RCC 7860 (cell line): ENCODE measurements around the gene CLCN6.
"Not testable (repeated sequence)": the region's sequence is repeated elsewhere in the genome, so short reads cannot be mapped to it uniquely, and the experiment has no call there.

ENCODE experiments used
- DNase-seq: peaks from one replicate; pipeline ENCODE4 v3.0.0-alpha.2; 2015; ENCODE audit warnings: low spot score
- FAIRE-seq: peaks from 2 replicates; lab custom pipeline; 2012; peaks lifted over from hg19 to GRCh38; lab: Jason Lieb, UNC

The CLCN6 gene

DNA sequence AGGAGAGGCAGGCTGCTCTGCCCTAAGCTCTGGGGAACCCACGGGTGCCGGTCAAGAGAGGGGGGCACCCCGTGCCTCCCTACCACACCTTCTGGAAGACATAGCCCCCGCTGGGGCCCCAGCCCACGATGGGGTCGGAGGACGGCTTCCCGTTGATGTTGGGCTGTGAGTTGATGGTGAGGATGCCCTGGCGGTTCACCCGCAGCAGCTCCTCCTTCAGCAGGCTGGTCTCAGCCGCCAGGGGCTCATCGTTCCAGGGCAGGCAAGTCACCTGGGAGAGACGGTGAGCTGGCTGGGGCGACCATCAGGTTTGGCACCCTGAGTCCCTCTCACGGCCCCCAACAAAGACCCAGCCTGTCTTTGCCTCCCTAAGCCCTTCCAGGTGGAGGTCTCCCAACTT is 12.2 kb upstream of the CLCN6 start:
- FAIRE-seq (no peak), DNase-seq (no peak)

DNA sequence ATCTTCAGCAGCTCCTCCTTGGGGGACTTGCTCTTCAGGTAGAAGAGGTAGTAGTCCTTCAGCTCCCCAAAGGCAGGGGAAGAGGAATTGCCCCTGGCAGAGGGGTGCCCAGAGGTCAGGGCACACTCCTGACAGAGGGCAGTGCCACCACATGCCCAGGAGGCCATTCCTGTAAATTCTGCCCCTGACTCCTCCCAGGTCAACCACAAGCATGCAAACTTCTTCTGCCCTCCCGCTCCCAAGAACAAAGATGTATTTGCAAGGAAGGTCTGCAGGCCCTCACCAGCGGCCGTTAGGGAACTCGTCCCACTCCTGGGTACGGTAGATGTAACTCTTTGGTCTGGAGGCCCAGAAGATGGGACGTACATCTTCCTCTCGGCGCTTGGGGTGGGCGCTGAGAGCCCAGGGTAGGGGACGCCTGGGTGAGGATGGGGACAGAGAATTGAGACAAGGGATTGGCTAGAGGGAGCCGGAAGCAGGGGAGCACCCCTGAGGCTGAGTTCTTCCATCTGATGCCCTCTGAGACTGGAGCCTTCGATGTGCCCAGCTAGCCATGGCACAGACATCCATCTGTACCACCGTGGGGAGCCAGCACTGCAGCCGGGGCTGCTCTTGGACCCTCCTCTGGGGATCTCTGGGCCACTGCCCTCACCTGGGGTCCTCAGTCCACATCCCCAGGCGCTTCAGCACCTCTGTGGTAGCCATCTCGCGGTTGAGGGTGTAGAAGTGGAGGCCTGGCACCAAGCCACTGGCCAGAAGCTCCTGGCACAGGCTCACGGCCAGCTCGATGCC is 11.3 kb upstream of the CLCN6 start:
- DNase-seq (no peak), FAIRE-seq (no peak)

DNA sequence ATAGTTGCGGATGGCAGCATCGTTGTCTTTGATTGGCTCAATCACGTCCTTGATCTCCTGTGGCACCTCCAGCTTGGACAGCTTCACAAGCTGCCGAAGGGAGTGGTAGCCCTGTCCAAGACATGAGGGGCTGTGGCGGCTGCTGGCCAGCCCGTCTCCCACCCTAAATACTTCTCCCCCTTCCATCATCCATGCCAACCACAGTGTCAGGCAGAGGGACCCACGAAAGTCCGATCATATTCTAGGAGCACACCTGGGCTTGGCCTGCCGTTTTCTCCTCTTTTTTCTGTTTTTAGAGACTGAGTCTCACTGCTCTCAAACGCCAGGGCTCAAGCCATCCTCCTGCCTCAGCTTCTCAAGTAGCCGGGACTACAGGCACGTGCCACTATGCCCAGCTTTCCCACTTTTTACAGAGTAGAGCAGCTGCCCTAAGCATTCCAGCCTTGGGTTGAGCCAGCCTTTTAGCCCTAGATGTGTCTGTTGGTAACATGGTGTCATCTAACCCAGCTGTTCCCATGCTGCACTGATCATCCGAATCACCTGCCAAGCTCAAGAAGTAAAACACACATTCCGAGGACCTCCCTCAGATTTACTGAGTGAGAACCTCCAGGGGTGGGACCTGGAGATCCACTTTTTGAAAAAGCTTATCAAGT is 10.6 kb upstream of the CLCN6 start:
- no peak for FAIRE-seq
- DNase-seq, result no peak

DNA sequence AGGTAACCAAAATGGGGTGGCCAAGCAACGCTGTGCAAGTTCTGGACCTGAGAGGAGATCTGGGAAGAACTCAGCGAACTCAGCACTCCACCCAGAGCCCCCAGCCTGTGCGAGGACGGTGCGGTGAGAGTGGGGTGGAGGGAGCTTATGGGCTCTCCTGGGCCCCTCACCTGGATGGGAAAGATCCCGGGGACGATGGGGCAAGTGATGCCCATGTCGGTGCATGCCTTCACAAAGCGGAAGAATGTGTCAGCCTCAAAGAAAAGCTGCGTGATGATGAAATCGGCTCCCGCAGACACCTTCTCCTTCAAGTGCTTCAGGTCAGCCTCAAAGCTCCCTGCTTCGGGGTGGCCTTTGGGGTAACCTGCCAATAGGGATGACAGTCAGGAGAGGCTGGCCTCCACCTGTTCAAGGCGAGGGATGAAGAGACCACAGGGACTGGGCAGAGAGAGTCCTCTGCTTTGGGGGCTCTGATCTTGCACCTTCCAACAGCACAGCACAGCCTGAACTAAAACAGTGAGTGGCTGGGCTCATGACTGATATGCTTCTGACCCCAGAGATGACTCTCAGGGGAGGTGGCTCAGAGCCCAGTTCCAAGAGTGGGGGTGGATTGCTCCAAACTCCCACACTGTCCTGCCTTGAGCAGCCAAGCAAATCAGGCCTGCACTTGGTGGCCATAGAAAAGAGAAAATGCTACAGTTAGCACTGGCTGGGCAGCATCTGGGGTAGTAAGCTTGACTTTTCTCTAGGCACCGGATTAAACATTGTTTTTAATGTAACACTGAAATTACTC is 9.8 kb upstream of the CLCN6 start:
- DNase-seq (peak; percentile 92), FAIRE-seq (peak; percentile 97)

DNA sequence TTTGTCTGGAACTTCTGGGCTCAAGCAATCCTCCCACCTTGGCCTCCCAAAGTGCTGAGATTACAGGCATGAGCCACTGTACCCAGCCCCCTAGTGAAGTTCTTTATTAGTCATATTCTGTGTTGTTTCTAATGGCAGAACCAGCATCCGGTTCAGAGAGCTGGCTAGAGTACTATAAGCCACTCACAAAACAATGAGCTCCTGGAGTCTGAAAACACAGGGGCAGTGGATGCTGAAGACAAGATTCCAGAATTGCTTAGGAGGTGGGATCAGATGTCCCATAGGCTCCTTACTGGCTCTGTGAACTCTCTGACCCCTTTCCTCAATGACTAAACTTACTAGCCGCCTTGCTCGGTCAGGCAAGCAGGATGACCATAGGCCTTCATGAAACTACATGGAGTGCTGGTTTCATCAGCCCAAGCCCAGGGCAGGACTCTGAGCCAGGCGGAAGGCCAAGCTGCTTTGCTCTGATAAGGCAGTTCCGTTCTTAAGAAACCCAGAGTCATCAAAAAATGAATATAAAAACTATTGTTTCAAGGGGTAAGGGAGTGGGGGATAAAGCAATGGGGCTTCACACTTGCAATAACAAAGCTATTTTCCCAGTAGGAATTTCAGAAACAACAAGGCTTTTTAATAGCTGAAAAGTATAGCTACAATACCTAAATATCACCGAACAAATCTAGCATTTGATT is 8.3 kb upstream of the CLCN6 start:
- peak; percentile 98 for DNase-seq
- FAIRE-seq, result peak; percentile 97

DNA sequence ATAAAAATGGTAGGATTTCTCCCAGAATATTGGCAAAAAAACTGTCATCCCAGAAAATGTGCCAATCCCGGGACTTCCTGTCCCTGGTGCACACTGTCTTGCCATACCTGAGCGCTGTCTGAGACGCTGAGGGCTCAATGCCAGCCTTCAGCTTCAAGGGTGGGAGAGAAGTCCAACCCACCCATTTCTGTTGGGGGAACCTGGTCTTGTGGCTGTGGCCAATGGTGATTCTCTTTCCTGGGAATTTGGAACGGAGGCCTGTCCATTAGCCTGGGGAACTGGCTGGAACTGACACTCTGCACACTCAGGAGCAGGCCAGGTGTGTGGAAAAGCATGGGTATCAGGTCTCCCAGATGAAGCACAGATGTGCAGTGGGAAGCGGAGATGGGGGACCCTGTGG is 6.9 kb upstream of the CLCN6 start:
- FAIRE-seq (no peak), DNase-seq (no peak)

DNA sequence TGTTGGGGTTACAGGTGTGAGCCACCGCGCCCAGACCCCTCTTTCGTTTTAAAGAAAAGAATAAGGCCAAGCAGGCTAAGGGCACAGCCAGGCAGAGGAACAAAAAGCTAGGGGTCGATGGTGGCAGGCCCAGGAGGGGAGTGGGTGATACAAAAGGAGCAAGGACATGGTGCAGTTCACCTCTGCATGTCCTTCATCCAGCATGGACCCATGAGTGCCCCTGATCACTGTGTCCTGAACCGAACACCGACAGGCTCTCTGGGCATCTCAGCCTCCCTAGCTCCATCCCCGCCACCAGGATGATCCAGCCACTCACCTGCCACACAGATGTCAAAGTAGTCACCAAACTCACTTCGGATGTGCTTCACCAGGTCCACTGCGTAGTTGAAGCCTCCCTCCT is 6.1 kb upstream of the CLCN6 start:
- DNase-seq (no peak), FAIRE-seq (no peak)

DNA sequence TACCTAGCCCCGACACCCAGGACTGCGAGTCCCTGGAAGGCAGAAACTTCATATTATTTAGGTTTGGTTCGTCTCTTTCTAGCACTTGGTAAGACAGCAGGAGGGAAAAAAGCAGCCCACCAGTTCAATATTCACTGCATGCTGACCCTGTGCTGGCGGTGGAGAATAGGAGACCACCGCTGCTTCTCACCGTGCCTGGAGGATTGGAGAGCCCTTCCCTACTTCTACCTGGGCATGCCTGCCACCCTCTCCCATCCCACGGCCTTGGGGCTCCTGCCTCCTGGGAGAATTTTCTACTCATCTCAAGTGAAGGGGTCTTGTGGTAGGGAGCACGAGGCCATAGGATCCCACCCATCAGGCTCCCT is 5.6 kb upstream of the CLCN6 start:
- DNase-seq (no peak), FAIRE-seq (no peak)

DNA sequence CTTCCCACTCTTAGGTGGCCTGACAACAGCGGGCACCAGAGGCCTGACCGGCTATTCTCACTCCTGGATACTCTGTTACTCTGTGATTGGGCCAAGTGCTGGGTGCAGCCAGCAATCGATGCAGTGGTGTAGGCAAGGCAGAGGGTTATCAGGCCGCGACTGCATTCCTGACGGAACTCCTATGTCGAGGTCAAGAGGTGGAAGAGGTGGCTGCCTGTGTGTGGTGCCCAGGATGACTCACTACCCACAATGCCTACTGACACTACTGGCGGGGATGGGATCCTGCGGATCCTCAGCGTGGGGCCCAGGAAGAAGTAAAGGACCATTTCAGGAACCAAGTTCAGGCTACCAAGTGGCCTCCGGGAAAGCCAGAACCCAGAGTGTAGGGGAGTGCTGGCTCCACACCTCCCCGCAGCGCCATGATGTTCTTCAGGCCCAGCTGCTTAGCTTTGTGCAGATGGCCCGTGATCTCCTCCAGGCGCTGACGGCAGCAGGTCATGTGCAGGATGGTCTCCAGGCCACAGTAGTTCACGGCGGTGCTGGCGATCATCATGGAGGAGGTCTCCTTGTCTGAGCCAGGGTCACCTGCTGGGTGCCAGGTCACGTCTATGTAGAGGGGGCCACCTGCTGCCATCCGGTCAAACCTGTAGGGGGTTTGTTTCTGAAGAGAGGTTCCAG is 5.1 kb upstream of the CLCN6 start:
- DNase-seq (peak; percentile 91), FAIRE-seq (peak; percentile 93)

DNA sequence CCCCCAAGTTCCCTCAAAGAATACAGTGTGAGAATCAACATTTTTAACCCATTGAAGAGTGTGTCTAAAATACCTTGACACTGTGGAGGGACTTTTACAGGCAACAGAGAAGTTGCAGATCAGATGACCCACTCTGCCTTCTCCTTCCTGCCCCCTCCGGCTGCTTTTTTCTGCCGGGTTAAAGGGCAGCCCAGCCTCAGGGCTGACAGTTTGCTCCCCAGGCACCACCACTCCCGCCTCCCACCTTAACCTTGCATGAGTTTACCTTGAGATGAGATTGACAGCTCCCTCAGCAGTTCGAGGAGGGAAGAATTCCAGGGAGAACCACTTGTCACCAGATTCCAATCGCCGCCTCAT is 3.4 kb upstream of the CLCN6 start:
- FAIRE-seq, result no peak
- DNase-seq, result no peak

DNA sequence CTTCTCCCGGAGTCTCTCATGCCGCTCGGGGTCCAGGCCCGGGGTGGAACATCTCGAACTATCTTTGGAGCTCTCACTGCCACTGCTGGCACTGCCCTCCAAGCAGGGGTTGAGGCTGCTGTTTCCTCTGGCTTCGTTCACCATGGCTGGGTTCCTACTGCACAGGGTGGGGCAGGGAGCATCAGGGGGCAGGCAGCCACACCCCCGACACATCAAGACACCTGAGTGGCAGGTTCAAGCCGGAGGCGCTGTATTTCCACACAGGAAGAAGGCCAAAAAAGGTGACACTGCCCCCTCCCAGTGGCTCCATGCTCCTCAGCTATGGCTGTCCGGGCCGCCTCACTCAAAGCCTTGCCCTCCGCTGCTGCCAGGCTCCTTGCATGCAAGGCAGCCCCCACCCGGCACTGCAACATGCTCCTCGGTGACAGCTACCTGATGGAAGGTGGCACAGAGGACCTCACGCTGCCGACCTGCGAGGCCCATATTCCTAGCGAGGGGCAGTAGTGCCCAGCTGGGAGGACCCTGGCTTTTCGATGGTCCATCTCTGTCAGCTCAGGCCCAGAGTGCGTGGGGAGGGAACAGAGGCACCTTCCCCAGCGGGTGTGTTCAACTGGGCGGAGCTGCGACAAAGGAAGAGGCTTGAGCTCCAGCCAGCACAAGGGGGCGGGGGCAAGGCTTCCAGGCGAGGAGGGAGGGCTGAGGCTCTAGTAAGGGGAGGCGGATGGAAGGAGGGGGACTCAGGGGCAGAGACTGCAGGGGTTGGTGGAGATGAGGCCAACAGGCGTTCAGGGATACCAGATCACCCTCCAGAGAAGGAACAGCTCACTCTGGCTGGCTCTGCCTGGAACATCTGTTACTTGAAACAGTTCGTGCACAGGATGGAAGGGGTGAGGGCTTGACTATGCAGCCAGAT is 2.8 kb upstream of the CLCN6 start:
- FAIRE-seq (peak; percentile 85), DNase-seq (peak; percentile 85)

DNA sequence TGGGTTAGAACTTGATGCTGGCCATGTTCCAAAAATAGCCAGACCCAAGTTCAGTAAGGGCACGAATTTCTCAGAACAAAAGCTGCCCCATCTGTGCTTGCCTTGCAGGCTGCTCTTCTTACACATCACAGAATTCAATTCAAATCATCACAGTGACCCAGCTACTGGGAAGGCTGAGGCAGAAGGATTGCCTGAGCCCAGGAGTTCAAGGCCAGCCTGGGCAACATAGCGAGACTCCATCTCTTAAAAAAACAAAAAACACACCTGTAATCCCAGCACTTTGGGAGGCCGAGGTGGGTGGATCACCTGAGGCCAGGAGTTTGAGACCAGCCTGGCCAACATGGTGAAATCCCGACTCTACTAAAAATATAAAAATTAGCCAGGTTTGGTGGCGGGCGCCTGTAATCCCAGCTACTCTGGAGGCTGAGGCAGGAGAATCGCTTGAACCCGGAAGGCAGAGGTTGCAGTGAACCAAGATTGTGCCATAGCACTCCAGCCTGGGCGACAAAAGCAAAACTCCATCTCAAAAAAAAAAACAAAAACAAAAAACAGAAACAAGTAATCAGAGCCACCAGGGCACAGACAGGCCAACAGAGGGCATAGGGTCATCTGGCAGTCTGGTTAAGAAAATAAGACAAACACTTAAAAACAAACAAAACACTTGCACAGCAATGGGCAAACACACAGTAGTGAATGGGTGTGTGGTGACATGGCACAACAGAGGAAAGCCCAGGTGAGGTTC is 1.9 kb upstream of the CLCN6 start:
- FAIRE-seq, DNase-seq: not testable (repeated sequence)

DNA sequence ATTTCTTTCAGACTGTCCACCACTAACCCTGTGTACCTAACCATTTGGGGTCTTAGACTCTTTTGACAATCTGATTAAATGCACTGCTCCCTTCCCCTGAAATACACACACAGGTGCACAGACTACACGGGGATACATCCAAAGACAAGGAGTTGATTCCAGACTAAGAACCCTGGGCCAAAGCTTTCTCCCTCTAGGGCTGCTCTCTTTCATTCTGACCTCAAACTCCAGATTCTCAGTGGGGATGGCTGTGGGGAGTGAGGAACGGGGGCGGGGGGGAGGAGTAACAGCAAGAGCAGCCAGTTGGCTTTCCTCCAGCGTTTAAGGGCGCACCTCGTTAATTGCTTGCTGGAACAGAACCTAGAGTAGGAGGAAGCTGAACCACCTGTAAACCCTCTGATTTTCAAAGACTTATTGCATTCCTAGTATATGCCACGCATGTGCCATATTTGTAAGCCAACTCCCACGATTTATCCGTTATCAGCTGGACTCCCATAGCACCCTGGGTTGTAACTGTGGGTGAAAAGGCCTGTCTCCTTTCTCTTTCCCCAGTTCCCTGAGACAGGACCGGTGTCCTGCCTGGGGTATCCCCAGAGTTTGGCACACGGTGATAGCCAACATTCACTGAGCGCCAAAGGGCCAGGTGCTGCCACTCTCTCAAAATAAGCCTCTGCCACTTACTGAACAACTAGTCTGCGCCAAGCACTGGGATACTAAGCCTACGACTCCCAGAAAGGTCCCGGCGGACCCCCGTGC is 1.1 kb upstream of the CLCN6 start:
- FAIRE-seq, result no peak
- no peak for DNase-seq

DNA sequence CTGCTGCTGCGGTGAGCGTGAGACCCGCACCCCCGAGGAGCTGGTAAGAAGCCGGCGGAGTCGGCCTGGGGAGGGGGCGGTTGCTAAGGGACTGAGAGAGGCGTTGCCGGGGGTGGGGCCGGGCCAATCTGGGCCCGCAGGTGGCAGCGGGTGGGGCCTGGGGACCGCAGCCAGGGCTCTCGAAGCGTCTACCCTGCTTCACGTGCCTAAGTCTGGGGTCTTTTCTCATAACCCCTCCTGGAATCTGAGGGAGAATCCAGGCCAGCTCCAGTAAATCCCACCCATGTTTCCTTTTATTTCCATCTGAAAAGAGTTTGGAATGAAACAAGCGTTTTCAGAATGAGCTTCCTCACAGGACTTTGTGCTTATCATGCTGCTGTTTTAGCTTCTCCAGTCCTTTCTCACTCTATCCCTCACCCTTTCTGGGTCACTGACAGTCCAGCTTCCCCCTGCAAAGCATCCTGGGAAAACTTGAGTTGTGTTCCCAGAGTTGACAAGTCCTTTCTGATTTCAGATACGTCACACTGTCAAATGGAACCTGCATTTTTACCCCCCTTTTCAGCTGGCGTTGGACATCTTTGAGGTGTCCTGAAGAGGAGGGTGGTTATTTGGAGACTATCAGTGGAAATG is 431 bp downstream of the CLCN6 start:
- DNase-seq (no peak), FAIRE-seq (no peak)

DNA sequence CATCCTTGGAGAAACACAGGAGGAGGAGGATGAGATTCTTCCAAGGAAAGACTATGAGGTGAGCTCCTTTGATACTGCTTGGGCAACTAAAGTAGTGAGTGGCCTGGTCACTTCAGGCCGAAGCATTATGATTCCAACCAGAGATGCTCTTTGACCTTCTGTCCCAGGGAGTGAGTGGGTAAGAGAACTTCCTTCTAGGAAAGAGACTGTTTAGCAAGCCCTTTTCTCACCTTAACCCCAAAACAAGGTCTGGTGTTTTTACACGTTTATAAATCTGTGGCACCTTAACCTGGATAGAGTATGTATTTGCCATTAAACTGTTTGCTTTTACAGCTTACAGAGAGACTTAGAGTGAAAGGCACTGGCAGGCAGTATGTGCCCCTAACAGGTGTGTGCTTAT is 1.1 kb downstream of the CLCN6 start:
- FAIRE-seq (no peak), DNase-seq (no peak)

DNA sequence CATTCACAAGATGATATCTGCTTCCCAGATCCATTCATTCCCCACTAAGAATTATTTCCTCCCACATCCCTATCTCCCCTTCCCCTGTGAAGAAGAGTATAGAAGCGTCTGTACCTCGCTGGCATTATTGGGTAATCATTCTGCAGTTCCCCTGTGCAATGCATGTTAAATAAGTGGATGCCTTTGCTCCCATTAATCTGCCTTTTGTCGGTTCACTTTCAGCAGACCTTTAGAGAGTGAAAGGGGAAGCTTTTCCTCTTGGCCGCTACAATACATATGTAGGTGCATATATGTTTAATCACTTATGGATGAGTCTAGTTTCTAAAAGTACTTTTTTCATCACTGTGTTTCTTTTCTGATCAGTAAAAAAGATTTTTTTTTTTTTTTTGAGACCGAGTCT is 7.0 kb downstream of the CLCN6 start:
- FAIRE-seq (no peak), DNase-seq (no peak)

DNA sequence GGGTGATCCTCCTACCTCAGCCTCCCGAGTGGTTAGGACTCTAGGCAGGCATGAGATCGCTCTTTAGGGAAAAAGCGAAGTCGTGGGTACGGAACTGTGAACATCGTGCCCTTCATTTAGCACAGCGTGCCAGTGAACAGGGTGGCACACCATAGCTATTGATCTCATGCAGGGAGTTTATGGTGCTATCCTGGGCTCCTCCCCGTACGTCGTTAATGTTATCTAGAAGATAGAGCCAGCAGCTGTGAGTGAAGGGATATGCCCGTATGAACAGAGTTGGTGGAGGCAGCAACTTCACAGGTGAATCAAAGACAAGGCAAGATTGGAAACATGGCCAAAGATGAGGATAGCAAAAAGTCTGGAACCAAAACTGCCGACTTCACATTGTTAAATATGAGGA is 11.2 kb downstream of the CLCN6 start:
- no peak for FAIRE-seq
- DNase-seq, result no peak

DNA sequence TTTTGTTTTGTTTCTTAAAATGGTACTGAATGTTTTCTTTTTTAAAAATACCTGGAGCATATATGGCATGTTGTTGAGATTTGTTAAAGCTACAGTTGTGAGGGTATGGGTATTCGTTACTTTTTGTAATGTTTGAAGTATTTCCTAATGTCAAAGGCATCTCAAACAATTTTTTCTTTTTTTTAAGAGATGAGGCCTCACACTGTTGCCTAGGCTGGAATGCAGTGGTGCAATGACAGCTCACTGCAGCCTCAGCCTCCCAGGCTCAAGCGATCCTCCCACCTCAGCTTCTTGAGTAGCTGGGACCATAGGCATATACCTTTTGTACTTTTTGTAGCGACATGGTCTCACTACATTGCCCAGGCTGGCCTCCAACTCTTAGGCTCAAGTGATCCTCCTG is 16.1 kb downstream of the CLCN6 start:
- FAIRE-seq, result no peak

More for the DNA sequence above, 16.1 kb downstream of the CLCN6 start:
- DNase-seq, result no peak
